T-cell (primary cell): Measurements from ENCODE around the gene LDLRAD2. TPM values are rescaled to one million over a fixed set of nuclear protein-coding genes. Genes with fewer than 3 reads are reported as not detected.

Experiments used
- ATAC-seq, 4 experiments: fragments of 200-7000 bp in 3 of 4; fragments of 150-1000 bp in 1 of 4; cut with Tn5 transposase; replicated peaks in 1 of 4; 1 replicate in 3 of 4; 2 replicates in 1 of 4; pipeline ENCODE4 v1.10.0; 2021; ENCODE audit warnings: moderate library complexity in 3 of 4, mild to moderate bottlenecking in 2 of 4, moderate number of reproducible peaks in 1 of 4
- CTCF ChIA-PET, 2 donors: fragments of 300-600 bp; sonication (Branson Sonifier 250); formaldehyde crosslinking; loops; one replicate each; lab custom pipeline; 2022; ENCODE audit warnings: antibody characterized with exemption in 2 of 2; lab: Charles Lee
- POLR2A ChIA-PET, 2 donors: fragments of 300-600 bp; sonication (Branson Sonifier 250); formaldehyde crosslinking; loops; one replicate each; lab custom pipeline; 2022; ENCODE audit warnings: antibody characterized with exemption in 2 of 2; lab: Charles Lee
- DNase-seq, 35 experiments: peaks; one replicate each; pipeline versions ENCODE4 v3.0.0 to v3.0.0-alpha.2; 2013 to 2023
- H3K27ac ChIP-seq: one replicate; pipeline ENCODE4 v1.5.1; 2013; ENCODE audit warnings: low read length
- H3K27me3 ChIP-seq, 2 experiments: replicated peaks in 1 of 2; 1 replicate in 1 of 2; 2 replicates in 1 of 2; pipeline versions ENCODE4 v1.6.1 to v1.7.0; 2013; ENCODE audit warnings: low read length in 1 of 2, mixed read lengths in 1 of 2; ENCODE audit not compliant: control insufficient read depth in 2 of 2, insufficient read depth in 2 of 2; ENCODE audit errors: extremely low read depth in 1 of 2
- H3K36me3 ChIP-seq, 2 donors: 1 replicate in 1 of 2; 2 replicates in 1 of 2; pipeline versions ENCODE4 v1.6.1 to v1.7.0; 2013; ENCODE audit warnings: low read length in 1 of 2; ENCODE audit not compliant: control insufficient read depth in 2 of 2, insufficient read depth in 1 of 2; ENCODE audit errors: extremely low read depth in 1 of 2
- H3K4me1 ChIP-seq, 2 experiments: 1 replicate in 1 of 2; 2 replicates in 1 of 2; pipeline versions ENCODE4 v1.6.1 to v1.7.0; 2013; ENCODE audit warnings: low read length in 2 of 2, mixed read lengths in 1 of 2; ENCODE audit not compliant: insufficient read depth in 2 of 2, control insufficient read depth in 1 of 2; ENCODE audit errors: extremely low read depth in 1 of 2
- H3K4me3 ChIP-seq, 2 donors: 1 replicate in 1 of 2; 2 replicates in 1 of 2; pipeline versions ENCODE4 v1.5.1 to v1.7.0; 2013; ENCODE audit warnings: mild to moderate bottlenecking in 2 of 2, low read length in 1 of 2, moderate library complexity in 1 of 2; ENCODE audit not compliant: control insufficient read depth in 1 of 2; ENCODE audit errors: extremely low read depth in 1 of 2
- H3K9me3 ChIP-seq: 2 replicates; pipeline ENCODE4 v1.7.0; 2013
- H3K27ac Mint-ChIP-seq, 2 donors: one replicate each; pipeline ENCODE4 v1.8.0; 2020 to 2021; ENCODE audit warnings: mild to moderate bottlenecking in 2 of 2, mixed read lengths in 2 of 2
- H3K27me3 Mint-ChIP-seq, 2 donors: one replicate each; pipeline ENCODE4 v1.8.0; 2021 to 2022; ENCODE audit warnings: mixed read lengths in 2 of 2
- H3K36me3 Mint-ChIP-seq: one replicate; pipeline ENCODE4 v1.8.0; 2021; ENCODE audit warnings: mixed read lengths
- H3K4me1 Mint-ChIP-seq, 3 donors: one replicate each; pipeline ENCODE4 v1.8.0; 2020 to 2022; ENCODE audit warnings: mixed read lengths in 3 of 3, mild to moderate bottlenecking in 1 of 3
- H3K4me3 Mint-ChIP-seq, 3 donors: one replicate each; pipeline ENCODE4 v1.8.0; 2020 to 2022; ENCODE audit warnings: mild to moderate bottlenecking in 3 of 3, mixed read lengths in 3 of 3, moderate library complexity in 3 of 3
- H3K9me3 Mint-ChIP-seq, 3 donors: one replicate each; pipeline ENCODE4 v1.8.0; 2020 to 2022; ENCODE audit warnings: mixed read lengths in 3 of 3
- WGBS: methylation state at CpG from one replicate; pipeline ENCODE4 v1.1.5; 2013; ENCODE audit warnings: missing lambda C conversion rate; ENCODE audit not compliant: insufficient coverage; 5-methylcytosine and 5-hydroxymethylcytosine counted together
- total RNA-seq, 35 experiments: library from RNA in 6 of 35; stranded (reverse) in 6 of 35; fragments of 120-200 nt in 1 of 35; gene quantifications; one replicate each; pipeline versions ENCODE4 v1.2.1 to v1.2.4 and lab custom pipeline; 2013 to 2026

LDLRAD2 gene
- total RNA-seq, 5 donors from 2014 or later (not counting 1 experiment from before 2014, with no cell fraction given), result 0.07 to 0.13 TPM; not detected in 3

- peak in 1 of 4 experiments; percentile 22 for ATAC-seq
- CTCF ChIA-PET, result interaction anchor here (0.6 to 0.7 kb wide), 2 partner anchors 97 to 735 kb away, joined by 3 to 5 read pairs; no protein-coding TSS in a partner anchor
These were observed 54.1 kb downstream of the LDLRAD2 start for GRCh38 chr1:21865943-21866706.

GRCh38 chr1:21866707-21867043, 54.6 kb downstream of the LDLRAD2 start:
- Mint-ChIP-seq H3K9me3 (no peaks in the 10 kb centered on the region), H3K36me3 (no peaks in the 10 kb centered on the region), H3K27me3 (peaks cover 0 to 1% of the 10 kb centered on the region in 2 donors), H3K27ac (no peak overlapping the region), H3K4me1 (no peaks in the 10 kb centered on the region), H3K4me3 (no peak overlapping the region)
- ATAC-seq (no peak), DNase-seq (no peak)
- H3K9me3 ChIP-seq, result no peaks in the 10 kb centered on the region
- no peaks in the 10 kb centered on the region for H3K4me1 ChIP-seq
- H3K27me3 ChIP-seq, result peaks cover 0 to 5% of the 10 kb centered on the region in 2 experiments
- H3K36me3 ChIP-seq, result no peaks in the 10 kb centered on the region
- H3K27ac ChIP-seq, result no peak overlapping the region
- ChIA-PET CTCF (interaction anchor here (0.6 to 0.7 kb wide), 2 partner anchors 98 to 734 kb away, joined by 3 to 5 read pairs; no protein-coding TSS in a partner anchor), POLR2A (no interaction called here)
- WGBS, result no CpG with 5 or more reads among the region's 1 CpG
- no peak overlapping the region for H3K4me3 ChIP-seq

More at GRCh38 chr1:21865943-21866706, 54.1 kb downstream of the LDLRAD2 start:
- WGBS, result 94% methylated on average over 2 of the region's 11 CpGs
- Mint-ChIP-seq H3K27ac (peak overlapping the region in 1 of 2 donors; percentile 16), H3K4me3 (no peak overlapping the region), H3K36me3 (no peaks in the 10 kb centered on the region), H3K9me3 (no peaks in the 10 kb centered on the region), H3K27me3 (peaks cover 0 to 1% of the 10 kb centered on the region in 2 donors), H3K4me1 (no peaks in the 10 kb centered on the region)
- POLR2A ChIA-PET, result no interaction called here
- Histone ChIP-seq H3K27me3 (peaks cover 0 to 5% of the 10 kb centered on the region in 2 experiments), H3K36me3 (no peaks in the 10 kb centered on the region), H3K4me1 (no peaks in the 10 kb centered on the region), H3K9me3 (no peaks in the 10 kb centered on the region), H3K4me3 (no peak overlapping the region), H3K27ac (no peak overlapping the region)
- peak in 2 of 35 experiments; percentile 6 to 27 for DNase-seq

DNA sequence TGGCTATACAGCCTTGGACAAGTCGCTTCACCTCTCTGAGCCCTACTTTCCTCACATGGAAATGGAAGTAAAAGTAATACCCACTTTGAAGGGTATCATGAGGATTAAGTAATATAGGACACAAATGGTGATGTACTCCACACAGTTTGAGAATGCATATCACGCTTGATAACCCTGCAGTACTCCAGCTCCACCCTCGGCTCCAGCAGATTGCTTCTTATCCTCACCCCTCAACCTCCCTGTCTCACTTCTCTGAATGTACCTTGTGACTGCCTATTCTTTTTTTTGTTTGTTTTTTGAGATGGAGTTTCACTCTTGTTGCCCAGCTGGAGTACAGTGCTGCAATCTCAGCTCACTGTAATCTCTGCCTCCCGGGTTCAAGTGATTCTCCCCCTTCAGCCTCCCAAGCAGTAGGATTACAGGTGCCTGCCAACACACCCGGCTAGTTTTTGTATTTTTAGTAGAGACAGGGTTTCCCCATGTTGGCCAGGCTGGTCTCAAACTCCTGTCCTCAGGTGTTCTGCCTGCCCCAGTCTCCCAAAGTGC, 55.5 kb downstream of the LDLRAD2 start:
- Mint-ChIP-seq H3K27me3 (peaks cover 0 to 1% of the 10 kb centered on the region in 2 donors), H3K27ac (peak overlapping the region in 1 of 2 donors; percentile 49), H3K36me3 (no peaks in the 10 kb centered on the region), H3K9me3 (no peaks in the 10 kb centered on the region), H3K4me3 (no peak overlapping the region), H3K4me1 (no peaks in the 10 kb centered on the region)
- Histone ChIP-seq H3K4me3 (no peak overlapping the region), H3K36me3 (no peaks in the 10 kb centered on the region), H3K9me3 (no peaks in the 10 kb centered on the region), H3K4me1 (no peaks in the 10 kb centered on the region), H3K27me3 (peaks cover 0 to 5% of the 10 kb centered on the region in 2 experiments), H3K27ac (no peak overlapping the region)
- ChIA-PET POLR2A (interaction anchor here in 1 of 2 donors (0.5 kb wide), 1 partner anchor 1477 kb away, joined by 10 read pairs; the partner anchor contains the start of gene HNRNPR), CTCF (no interaction called here)
- no peak for DNase-seq
- WGBS, result no CpG with 5 or more reads among the region's 5 CpGs
- no peak for ATAC-seq

- H3K36me3 Mint-ChIP-seq, result no peaks in the 10 kb centered on the region
- ATAC-seq, result no peak
- H3K9me3 Mint-ChIP-seq, result no peaks in the 10 kb centered on the region
- H3K36me3 ChIP-seq, result no peaks in the 10 kb centered on the region
- no peaks in the 10 kb centered on the region for H3K4me1 ChIP-seq
- WGBS, result 87% methylated on average over 7 of the region's 7 CpGs
- no peaks in the 10 kb centered on the region for H3K4me1 Mint-ChIP-seq
- no peak overlapping the region for H3K4me3 Mint-ChIP-seq
- H3K27me3 ChIP-seq, result peaks cover 0 to 5% of the 10 kb centered on the region in 2 experiments
- H3K4me3 ChIP-seq, result no peak overlapping the region
- ChIA-PET CTCF (no interaction called here), POLR2A (no interaction called here)
- DNase-seq, result no peak
- H3K27ac ChIP-seq, result no peak overlapping the region
- H3K9me3 ChIP-seq, result no peaks in the 10 kb centered on the region
- peaks cover 0 to 1% of the 10 kb centered on the region in 2 donors for H3K27me3 Mint-ChIP-seq
- no peak overlapping the region for H3K27ac Mint-ChIP-seq
These were observed 56.4 kb downstream of the LDLRAD2 start for GRCh38 chr1:21868482-21868881.

DNA sequence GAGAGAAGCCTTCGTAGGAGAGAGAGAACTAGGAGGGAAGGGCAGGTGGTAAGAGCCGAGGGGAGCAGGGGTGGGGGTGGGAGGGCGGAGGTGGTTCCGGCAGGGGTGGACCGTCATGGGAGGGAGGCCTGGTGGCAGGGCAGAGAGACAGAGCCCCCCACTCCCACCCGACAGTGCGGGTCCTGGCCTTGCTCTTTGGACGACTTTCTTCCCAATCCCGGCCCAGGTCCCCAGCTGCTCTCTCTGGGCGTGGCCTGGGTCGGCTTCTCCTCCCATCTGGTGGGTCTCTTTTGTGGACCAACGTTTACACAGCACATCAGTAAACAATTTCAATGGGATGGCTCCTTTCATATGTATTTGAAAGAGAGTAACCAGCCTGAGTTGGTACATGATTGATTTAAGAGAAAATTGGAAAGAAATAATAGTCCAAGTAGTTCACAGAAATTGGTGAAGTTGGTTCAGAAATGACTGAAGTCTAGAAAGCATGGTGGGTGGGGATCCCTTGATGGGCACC, 56.9 kb downstream of the LDLRAD2 start:
- WGBS, result 96% methylated on average over 4 of the region's 12 CpGs

DNA sequence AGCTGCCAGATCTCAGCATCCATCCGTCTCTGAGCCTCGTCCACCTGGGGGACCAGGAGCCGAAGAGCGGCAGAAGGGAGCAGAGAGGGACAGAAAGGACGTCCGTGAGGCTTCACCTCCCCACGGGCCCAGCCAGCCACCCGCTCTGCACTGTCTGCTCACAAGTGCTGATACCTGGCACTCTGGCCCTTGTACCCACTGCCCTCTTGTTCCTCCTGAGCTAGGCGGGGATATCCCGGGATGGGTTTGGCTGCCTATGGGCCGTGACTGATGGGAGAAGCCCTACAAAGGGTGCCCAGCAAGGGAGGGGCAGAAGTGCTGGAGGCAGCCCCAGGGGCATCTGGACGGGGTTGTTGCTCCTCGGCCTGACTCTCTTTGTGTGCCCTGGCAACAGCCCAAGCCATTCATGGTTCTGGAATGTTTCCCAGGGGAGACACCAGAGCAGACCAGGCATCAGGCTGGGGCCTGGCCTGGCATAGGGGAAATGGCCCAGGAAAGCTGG, 57.6 kb downstream of the LDLRAD2 start:
- Mint-ChIP-seq H3K36me3 (no peaks in the 10 kb centered on the region), H3K9me3 (no peaks in the 10 kb centered on the region), H3K4me3 (no peak overlapping the region), H3K27me3 (peaks cover 0 to 1% of the 10 kb centered on the region in 2 donors), H3K27ac (no peak overlapping the region), H3K4me1 (no peaks in the 10 kb centered on the region)
- ATAC-seq (no peak), DNase-seq (no peak)
- WGBS, result 84% methylated on average over 12 of the region's 13 CpGs
- Histone ChIP-seq H3K4me3 (no peak overlapping the region), H3K36me3 (no peaks in the 10 kb centered on the region), H3K4me1 (no peaks in the 10 kb centered on the region), H3K27me3 (peaks cover 0 to 5% of the 10 kb centered on the region in 2 experiments), H3K9me3 (no peaks in the 10 kb centered on the region), H3K27ac (no peak overlapping the region)
- CTCF ChIA-PET, result no interaction called here
- POLR2A ChIA-PET, result no interaction called here

More for the DNA sequence above, 56.9 kb downstream of the LDLRAD2 start:
- H3K4me1 ChIP-seq, result no peaks in the 10 kb centered on the region
- no peaks in the 10 kb centered on the region for H3K36me3 Mint-ChIP-seq
- no peaks in the 10 kb centered on the region for H3K4me1 Mint-ChIP-seq
- peaks cover 0 to 5% of the 10 kb centered on the region in 2 experiments for H3K27me3 ChIP-seq
- no peak overlapping the region for H3K4me3 Mint-ChIP-seq
- no peaks in the 10 kb centered on the region for H3K9me3 ChIP-seq
- ATAC-seq (no peak), DNase-seq (no peak)
- no peak overlapping the region for H3K4me3 ChIP-seq
- no peaks in the 10 kb centered on the region for H3K9me3 Mint-ChIP-seq
- H3K27me3 Mint-ChIP-seq, result peaks cover 0 to 1% of the 10 kb centered on the region in 2 donors
- no peaks in the 10 kb centered on the region for H3K36me3 ChIP-seq
- CTCF ChIA-PET, result no interaction called here
- POLR2A ChIA-PET, result no interaction called here
- no peak overlapping the region for H3K27ac Mint-ChIP-seq
- no peak overlapping the region for H3K27ac ChIP-seq
